HPDE6-E6E7 (cell line): ENCODE results near the gene GTPBP2.

Experiments
- DNase-seq: peaks from one replicate; pipeline ENCODE4 v3.0.0; 2011; ENCODE audit warnings: missing footprints; ENCODE audit errors: extremely low spot score

GTPBP2 gene

DNA sequence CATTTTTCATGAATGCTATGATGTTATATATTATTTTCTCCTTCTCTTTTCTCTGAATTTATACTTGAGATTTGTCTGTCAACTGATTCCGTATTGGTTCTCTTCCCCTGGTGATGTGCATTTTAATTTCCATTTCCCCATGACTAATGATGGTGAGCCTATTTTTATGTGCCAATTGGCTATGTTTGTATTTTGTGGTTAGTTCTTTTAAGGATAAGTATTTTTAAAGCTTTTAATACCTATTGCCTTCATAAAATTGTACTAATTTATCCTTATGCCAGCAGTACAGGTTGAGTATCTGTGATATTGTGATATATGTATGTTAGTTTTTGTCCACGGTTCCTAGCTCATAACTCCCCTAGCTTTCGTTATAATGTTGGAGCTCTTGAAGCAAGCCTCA is 50.3 kb downstream of the GTPBP2 start:
- no peak for DNase-seq

DNA sequence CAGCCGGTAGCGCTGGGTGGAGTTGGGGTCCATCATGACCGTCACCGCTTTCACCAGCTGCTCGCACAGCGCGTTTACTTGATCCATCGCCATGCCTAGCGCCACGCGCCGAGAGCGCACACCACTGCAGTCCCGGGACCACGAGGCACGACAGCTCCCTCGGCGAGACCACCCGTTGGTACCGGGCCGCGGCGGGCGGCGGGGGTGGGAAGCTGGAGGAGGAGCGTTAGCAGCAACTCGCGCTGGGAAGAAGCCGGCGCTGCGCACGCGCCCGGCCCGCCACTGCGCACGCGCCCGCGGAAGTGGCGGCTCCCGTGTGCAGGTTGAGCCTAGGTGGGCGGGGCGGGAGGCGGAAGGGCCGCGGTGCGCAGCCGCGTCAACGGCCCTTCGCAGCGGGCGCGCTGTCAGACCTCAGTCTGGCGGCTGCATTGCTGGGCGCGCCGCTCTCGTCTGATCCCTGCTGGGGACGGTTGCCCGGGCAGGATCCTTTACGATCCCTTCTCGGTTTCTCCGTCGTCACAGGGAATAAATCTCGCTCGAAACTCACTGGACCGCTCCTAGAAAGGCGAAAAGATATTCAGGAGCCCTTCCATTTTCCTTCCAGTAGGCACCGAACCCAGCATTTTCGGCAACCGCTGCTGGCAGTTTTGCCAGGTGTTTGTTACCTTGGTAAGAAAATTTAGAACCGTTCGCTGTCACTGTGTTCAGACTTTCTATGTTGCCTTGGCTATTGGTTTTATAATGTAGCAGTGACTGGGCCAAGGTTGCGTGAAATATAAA is 53.1 kb downstream of the GTPBP2 start, which contains the start of the genes POLH and XPO5:
Gene POLH (plus strand): TSS at position 414 of the 780 bp plus-strand sequence. CDS start 6,135 bp downstream, outside the sequence.
Gene XPO5 (minus strand): TSS at position 267 of the 780 bp plus-strand sequence. CDS start 174 bp downstream, at position 93.
- DNase-seq, result peak; percentile 96

DNA sequence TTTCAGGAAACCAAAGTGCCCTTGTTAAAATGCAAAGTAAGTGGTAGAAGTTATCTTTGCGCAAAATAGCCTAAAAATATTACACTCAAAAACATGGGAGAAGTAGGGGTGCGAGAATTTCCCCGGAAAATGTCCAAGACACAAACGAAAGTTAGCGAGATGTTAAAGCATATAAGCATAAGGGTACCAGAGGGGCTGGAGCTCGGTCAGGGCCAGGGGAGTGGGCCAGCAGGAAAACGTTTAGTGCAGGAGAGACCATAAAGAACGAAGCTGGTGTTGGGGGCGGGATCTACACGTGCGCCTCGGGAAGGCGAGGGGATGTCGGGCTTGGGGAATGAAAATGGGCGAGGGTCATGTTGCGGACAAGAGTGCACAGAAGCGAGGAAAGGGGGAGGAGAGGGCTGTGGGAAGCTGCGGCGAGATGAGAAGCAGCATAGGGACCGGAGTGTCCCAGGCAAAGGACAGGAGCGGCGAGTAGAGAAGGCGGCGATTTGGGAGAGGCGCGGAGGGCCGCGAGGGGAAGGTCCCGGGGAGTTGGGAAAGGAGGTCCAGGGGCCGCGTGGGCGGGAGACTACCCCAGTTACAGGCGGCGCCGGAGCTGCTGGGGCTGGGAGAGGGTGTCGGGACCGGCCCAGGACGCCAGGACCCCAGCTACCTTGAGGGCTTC is 53.8 kb downstream of the GTPBP2 start:
- DNase-seq, result peak; percentile 28

DNA sequence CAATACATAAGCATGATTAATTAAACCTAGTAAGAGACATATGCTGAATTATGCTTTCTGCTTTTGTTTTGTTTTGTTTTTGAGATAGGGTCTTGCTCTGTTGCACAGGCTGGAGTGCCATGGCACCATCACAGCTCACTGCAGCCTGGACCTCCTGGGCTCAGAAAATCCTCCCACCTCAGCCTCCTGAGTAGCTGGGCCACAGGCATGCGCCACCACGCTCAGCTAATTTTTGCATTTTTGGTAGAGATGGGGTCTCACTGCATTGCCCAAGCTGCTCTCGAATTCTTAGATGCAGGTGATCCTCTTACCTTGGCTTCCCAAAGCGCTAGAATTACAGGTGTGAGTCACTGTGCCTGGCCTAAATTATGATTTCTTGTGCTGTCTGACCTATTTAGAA is 57.0 kb downstream of the GTPBP2 start:
- DNase-seq, result no peak

DNA sequence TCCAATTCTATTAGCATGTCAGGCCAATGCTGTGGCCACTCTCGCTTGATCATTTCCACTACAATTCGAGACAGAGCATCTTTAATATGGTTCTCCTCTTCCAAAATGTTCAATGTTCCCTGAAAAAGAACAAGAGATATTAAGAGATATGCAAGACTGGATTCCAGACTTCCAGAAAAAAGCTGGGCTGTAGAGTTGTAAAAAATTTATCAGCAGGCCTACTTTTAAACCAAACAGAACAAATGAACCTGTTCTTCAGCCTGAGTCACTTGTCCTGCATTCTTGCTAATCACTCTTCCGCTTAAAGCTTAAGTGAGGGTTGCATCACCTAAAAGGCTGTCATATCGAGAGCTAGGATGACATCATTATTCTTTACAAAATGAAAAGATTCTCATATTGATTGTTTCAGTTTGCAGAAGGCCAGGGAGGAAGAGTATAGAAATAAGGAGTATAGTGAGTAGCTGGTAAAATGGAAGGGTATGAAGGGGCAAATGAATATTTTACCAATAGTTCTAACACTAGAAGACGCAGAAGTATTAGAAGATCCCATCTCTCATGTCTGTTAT is 58.1 kb downstream of the GTPBP2 start:
- DNase-seq, result no peak
